ENCODE measurements around the gene KRTAP10-12.

- TF ChIP-seq CTCF (IDR thresholded peaks at IDR 0.05) (no peak), POLR2A (IDR thresholded peaks at IDR 0.05) (no peak)
These were observed 30.3 kb upstream of the KRTAP10-12 start, which contains the start of gene KRTAP12-2 for GRCh38 chr21:44666401-44667320.

Measured in esophagus squamous epithelium (tissue), 4 donors.